Measurements from ENCODE around the gene INPP5K.

INPP5K gene

DNA sequence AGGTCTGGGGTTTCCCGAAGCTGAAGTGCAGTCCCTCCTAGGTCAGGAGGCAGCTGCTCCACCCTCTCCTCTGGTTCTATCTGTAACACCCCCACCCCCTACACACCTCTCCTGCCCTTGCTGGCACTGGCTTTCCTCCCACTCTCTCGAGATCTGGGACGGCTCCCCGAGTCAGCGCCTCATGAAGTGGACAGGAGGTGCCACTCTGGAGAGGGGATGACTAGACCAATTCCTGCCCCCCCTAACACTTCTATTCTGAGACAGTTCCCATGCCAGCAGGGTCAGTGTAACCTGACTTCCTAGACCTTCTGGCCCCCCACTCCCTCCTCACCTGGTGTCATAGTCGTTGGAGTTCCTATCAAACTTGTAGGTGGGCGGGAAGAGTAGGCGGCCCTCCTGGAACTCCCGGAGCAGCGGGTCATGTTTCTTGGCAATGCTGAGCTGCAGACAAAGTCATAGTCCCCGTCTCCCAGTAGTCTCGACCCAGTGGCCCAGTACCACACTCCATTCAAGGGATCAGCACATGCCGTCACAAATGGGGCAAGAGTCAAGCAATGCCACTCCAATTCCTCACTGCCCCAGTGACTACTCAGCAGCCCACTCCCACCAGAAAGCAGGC is 9.7 kb downstream of the INPP5K start:
- in situ Hi-C loops (cut with HindIII; ENCODE audit: low sequenced_read_pairs): no loop called here
- no peak for DNase-seq (ENCODE audit: low read depth, low spot score)
- no peak overlapping the region for H3K4me3 ChIP-seq (ENCODE audit: low read depth, low read length)
- TF ChIP-seq, protein P1, sequence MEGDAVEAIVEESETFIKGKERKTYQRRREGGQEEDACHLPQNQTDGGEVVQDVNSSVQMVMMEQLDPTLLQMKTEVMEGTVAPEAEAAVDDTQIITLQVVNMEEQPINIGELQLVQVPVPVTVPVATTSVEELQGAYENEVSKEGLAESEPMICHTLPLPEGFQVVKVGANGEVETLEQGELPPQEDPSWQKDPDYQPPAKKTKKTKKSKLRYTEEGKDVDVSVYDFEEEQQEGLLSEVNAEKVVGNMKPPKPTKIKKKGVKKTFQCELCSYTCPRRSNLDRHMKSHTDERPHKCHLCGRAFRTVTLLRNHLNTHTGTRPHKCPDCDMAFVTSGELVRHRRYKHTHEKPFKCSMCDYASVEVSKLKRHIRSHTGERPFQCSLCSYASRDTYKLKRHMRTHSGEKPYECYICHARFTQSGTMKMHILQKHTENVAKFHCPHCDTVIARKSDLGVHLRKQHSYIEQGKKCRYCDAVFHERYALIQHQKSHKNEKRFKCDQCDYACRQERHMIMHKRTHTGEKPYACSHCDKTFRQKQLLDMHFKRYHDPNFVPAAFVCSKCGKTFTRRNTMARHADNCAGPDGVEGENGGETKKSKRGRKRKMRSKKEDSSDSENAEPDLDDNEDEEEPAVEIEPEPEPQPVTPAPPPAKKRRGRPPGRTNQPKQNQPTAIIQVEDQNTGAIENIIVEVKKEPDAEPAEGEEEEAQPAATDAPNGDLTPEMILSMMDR (IDR thresholded peaks at IDR 0.05; ENCODE audit: low read depth, low read length): no peak

DNA sequence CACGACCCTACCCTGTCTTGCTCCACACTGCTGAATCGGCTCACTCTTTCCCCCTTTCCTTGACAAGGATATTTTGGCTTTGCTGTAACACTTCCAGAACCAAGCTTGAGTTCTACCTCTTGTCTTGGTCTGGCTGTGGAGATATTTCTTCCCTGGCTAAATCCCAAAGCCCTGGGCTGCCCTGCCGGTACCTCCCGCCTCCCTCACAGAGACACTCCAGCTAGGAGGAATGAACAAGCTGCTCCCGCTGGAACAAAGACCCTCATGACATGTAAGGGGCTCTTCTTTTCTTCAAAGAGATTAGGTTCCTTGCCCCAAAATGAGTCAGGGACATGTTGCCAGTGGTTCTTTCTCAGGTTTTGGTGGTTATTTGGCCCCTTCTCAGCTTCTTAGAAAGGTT is 10.8 kb downstream of the INPP5K start:
- no peak for DNase-seq (ENCODE audit: low read depth, low spot score)
- in situ Hi-C loops (cut with HindIII; ENCODE audit: low sequenced_read_pairs): no loop called here

DNA sequence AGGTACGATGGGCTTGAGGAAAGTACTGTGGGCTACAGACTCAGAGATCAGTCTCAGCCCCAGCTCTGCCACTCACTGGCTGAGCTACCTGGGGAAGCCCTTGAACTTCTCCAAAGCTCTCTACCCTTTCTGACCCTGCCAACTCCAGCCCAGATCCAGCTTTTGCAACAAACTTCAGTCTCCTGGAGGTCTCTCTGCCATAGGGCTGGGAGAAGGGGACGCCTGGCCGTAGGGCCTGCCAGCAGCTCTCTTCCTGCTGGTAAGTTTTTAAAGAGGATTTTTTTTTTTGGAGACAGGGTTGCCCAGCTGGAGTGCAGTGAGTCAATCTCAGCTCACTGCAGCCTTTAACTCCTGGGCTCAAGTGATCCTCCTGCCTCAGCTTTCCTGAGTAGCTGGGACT is 11.5 kb downstream of the INPP5K start:
- no peak overlapping the region for H3K4me3 ChIP-seq (ENCODE audit: low read depth, low read length)
- DNase-seq (ENCODE audit: low read depth, low spot score): no peak
- TF ChIP-seq, protein P1 (IDR thresholded peaks at IDR 0.05; ENCODE audit: low read depth, low read length): no peak
- in situ Hi-C loops (cut with HindIII; ENCODE audit: low sequenced_read_pairs): no loop called here

More for the DNA sequence above, 10.8 kb downstream of the INPP5K start:
- H3K4me3 ChIP-seq (ENCODE audit: low read depth, low read length): no peak overlapping the region
- TF ChIP-seq, protein P1 (IDR thresholded peaks at IDR 0.05; ENCODE audit: low read depth, low read length): no peak

DNA sequence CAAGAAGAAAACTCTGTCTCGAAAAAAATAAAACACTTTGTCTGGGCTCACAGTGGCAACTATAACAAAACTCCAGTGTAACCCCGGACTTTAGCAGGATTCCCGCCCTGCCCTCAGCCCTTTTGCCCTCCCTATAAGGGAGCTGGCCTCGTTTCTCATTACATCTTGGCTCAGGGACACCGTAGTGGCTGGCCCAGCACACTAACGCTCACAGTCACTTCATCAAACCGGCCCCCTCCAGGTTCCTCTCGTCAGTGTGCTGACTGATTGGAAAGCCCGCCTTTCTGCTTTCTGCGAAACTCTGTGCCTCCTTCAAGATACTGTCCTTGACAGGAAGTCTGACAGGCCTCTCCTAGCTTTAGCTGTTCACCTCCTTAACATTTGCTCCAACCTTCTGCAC is 12.7 kb downstream of the INPP5K start:
- H3K4me3 ChIP-seq (ENCODE audit: low read depth, low read length): no peak overlapping the region
- DNase-seq (ENCODE audit: low read depth, low spot score): no peak
- TF ChIP-seq, protein P1 (IDR thresholded peaks at IDR 0.05; ENCODE audit: low read depth, low read length): no peak
- in situ Hi-C loops (cut with HindIII; ENCODE audit: low sequenced_read_pairs): no loop called here

- in situ Hi-C loops (cut with HindIII; ENCODE audit: low sequenced_read_pairs): no loop called here
- no peak overlapping the region for H3K4me3 ChIP-seq (ENCODE audit: low read depth, low read length)
- DNase-seq (ENCODE audit: low read depth, low spot score): peak; percentile 84
- TF ChIP-seq, protein P1 (IDR thresholded peaks at IDR 0.05; ENCODE audit: low read depth, low read length): no peak
Observed at GRCh38 chr17:1498869-1499268, 17.5 kb downstream of the INPP5K start.

DNA sequence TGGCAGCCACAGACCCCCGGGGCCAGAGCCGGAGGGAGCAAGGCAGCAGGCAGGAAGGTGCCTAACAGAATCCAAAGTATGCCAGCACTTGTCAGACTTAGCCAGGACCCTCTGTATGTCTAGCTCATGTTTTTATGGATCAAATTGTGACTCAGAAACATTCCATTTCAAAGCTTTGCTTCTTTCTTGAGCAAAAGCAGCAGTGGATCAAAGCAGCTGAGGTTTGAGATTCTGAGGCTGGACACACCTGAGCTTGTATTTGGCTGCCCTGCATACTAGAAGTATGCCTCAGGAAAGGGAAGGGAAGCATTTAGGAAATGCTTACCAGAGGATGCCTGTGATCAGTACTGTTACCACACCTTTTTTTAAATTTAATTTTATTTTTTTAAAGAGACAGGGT is 18.2 kb downstream of the INPP5K start:
- no peak overlapping the region for H3K4me3 ChIP-seq (ENCODE audit: low read depth, low read length)
- TF ChIP-seq, protein P1 (IDR thresholded peaks at IDR 0.05; ENCODE audit: low read depth, low read length): no peak
- in situ Hi-C loops (cut with HindIII; ENCODE audit: low sequenced_read_pairs): no loop called here
- no peak for DNase-seq (ENCODE audit: low read depth, low spot score)

Data from astrocyte of the spinal cord (primary cell).